RPMI8226 (cell line): ENCODE data around the gene TRIP10.
"Not testable (repeated sequence)": the region's sequence is repeated elsewhere in the genome, so short reads cannot be mapped to it uniquely, and the experiment has no call there.

Experiments used
- DNase-seq: peaks from one replicate; pipeline ENCODE4 v3.0.0-alpha.2; 2015

The TRIP10 gene

GRCh38 chr19:6744381-6745301 is 5.2 kb downstream of the TRIP10 start:
- no peak for DNase-seq

GRCh38 chr19:6745965-6746364 is 6.5 kb downstream of the TRIP10 start:
- no peak for DNase-seq

DNA sequence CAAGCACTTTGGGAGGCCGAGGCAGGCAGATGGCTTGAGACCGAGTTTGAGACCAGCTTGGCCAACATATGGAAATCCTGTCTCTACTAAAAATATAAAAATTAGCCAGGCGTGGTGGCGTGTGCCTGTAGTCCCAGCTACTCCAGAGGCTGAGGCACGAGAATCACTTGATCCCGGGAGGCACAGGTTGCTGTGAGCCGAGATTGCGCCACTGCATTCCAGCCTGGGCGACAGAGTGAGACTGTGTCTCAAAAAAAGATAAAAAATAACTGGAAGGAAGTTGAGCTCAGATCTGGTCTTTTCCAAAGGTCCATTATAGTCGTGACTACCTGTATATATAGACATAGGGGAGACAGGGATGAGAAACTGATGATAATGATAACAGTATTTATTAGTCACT is 9.1 kb downstream of the TRIP10 start:
- not testable (repeated sequence) for DNase-seq

DNA sequence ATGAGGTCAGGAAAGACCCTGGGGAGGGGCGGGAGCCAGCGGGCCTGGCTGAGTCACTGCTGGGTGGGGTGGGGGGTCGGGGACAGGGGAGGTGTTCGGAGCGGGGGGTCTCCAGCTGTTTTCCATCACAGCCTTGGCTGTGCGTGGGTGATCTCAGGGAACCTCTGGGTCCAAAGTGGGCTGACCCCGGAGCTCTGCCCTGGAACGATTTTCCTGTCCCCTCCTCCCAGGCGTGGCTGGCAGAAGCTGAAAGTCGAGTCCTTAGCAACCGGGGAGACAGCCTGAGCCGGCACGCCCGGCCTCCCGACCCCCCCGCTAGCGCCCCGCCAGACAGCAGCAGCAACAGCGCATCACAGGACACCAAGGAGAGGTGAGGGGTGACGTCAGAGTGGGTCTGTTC is 10.6 kb downstream of the TRIP10 start:
- no peak for DNase-seq

- DNase-seq = no peak
Observed at GRCh38 chr19:6751189-6751588, 11.7 kb downstream of the TRIP10 start.

DNA sequence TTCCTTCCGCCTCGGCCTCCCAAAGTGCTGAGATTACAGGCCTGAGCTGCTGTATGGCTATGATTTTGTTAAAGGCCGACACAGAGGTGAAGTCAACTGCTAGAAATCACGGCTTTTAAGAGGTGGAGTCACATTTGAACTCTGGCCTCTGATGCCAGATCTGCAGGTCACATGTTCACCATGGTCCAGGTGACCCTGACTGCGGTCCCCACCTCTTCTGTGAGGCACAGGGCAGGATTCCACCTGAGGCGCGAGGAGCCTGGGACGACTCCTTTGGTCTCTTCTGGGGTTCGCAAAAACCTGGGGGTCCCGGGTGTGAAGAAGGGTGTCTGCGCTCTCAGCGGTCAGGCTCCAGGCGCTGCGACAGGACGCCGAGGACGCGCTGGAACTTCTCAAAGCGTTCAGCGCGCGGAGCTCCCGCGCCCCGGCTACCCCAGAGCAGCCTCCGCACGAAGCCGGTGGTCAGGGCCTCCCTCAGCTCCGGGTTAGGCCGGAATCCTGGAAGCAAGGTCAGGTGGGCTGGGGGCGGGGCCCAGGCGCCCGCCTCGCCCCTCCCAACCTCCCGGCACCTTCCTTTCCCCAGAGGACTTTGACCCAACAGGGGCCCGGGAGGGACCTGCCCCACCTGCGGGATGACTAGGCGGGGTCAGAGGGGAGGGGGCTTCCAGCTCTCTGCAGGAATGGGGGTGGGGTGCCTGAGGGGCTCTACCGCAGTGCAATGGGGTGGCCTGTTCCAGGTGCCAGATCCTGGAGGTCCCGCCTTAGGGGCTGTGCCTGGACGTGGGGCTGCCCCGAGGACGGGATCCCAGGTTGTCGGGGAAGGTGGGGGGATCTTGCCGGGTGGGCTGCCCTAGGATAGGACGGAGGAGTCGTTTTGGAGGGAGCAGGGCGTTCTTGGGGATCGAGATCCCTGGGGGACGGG is 13.0 kb downstream of the TRIP10 start:
- DNase-seq = no peak

DNA sequence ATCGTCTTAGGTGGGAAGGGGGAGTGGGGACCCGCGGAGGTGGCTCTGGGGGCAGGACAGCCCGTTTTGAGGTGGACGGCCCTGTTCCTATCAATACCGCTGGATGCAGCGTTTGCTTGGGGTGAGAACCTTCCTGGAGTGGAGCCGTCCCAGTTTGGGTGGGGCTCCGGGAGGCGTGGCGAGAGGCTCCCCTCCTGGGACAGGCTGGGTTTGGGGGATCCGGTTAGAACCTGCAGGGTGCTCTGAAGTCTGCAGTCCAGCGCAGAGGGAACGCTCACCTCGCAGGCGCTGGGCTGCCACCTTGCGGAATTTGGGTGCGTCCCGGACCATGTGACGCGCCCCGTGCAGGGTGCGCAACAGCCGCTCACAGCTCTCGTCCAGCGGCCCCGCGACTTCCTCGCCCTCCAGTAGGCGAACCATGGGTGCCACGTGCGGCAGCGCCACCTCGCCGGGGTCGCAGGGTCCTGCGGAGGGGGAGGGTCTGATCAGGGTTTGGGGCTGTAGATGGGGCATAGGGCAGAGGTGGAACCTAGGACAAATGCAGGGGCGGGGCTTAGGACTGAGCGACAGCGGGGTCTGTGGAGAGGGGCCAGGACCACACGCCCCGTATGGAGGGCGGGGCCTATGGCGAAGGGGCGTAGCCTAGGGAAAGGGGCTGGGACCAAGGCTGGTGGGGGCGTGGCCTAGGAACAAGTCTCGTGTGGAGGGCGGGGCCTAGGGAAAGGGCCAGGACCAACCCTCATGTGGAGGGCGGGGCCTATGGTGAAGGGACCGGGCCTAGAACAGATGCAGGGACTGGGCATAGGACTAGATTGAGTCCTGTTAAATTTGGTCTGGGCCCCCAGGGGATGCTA is 13.9 kb downstream of the TRIP10 start:
- peak; percentile 18 for DNase-seq

GRCh38 chr19:6754136-6754535 is 14.7 kb downstream of the TRIP10 start:
- DNase-seq = no peak

- no peak for DNase-seq
Observed at GRCh38 chr19:6754653-6755463, 15.4 kb downstream of the TRIP10 start.

- no peak for DNase-seq
Observed at GRCh38 chr19:6760606-6761005, 21.1 kb downstream of the TRIP10 start.

DNA sequence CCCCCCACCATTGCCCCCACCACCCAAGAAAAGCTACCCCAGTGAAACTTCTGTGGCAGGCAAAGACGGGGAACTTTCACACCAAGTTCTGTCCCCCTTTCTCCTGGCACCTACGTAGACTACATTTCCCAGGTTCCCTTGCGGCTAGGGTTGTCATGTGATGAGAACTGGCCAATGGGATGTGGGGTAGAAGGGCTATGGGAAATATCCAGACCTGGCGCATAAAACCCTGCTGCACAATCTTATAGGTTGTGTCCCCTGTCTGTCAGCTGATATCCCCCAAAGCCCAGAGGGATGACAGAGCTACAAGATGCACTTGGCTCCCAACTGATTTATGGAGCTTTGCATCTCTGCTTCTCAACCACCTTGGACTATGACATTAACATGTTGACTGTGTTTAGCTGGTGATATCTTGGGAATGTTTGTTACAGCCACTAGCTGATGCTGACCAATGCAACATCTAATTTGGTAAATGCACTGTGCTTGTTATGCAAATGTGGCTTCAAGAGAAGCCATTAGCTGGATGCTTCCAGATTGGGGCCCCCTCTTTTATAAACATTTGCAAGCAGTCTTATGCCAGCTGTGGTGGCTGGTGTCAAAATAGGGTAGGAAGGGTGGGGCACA is 21.7 kb downstream of the TRIP10 start:
- DNase-seq = no peak

- not testable (repeated sequence) for DNase-seq
Observed at GRCh38 chr19:6762253-6762797, 22.8 kb downstream of the TRIP10 start.

DNA sequence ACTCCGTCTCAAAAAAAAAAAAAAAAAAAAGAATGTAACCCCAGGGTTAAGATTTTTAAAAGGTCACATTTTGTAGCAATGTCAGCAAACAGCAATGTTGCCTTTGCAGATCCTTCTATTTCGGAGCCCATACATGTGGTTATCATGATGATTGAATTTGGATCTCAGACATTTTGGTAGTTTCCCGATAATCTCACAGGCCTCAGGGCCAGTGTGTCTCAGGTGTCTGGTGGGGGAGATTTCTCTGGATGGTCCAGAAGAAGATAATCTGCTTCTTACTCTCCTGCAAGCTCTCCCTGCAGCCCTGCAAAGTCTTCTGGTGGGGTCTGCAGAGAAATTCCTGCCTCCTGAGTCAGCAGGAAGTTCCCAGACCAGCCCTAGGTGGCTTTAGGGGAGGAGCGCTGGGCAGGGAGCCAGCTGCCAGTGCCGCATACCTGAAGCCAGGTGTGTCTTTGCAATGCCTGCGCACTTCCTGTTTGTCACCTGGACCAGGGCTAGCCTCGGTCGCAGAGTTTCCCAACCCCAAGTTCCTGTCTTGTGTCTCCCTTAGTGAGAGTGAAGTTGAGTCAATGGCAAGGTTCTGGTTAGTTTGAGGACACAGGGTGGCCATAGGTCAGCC is 26.4 kb downstream of the TRIP10 start:
- DNase-seq = peak; percentile 84

- DNase-seq = peak; percentile 32
Observed at GRCh38 chr19:6766357-6767080, 27.0 kb downstream of the TRIP10 start.

DNA sequence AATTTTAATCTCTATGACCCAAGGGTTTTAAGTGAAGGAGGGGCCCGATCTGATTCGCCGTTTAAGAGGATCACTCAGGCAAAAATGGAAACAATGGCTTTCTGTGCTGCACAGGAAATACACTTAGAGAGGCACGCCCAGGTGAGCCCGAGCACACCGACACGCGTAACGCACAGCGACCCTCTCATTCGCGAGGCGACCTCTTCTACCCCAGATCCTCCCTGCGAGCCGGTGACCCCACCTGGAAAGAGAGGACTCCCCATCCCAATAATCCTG is 27.5 kb downstream of the TRIP10 start:
- no peak for DNase-seq

DNA sequence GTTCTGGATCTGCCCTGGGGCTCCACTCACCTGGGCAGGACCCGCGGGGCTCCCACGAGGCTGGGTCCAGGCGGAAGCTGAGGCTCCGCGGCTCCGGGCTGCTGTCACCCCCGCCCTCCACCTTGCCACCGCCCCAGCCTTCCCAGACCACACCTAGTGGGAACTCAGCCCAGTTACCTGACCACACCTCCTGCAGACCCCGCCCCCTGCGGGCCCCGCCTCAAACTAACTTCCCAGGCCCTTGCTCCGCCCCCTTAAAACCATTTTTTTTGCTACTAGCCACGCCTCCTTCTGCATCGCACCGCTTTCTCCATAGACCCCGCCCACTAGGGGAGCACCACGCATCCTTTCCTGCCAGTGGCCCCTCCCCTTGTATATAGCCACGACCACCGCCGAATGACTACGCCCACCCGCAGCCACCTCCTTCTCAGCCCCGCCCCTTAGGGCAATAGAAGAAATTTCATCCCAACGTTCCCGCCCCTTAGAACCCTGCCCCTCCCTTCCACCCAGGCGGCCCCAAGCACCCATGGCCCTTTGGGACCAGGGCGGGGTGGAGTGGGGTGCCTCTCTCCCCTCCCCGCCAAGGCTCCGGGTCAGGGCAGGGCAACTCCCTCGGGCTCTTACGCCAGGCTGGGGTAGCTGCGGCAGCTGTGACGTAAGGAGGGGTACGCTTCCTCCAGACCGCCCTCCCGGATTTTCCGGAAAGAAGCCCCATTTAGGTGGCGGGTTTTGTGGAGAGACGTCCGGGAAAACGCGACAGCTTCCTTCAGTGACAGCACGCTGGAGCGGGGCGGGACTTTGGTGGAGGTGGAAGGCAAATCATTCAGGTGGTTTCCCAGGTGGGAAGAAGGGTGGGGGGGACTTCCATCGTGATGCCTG is 28.1 kb downstream of the TRIP10 start, which contains the start of gene SH2D3A:
Gene SH2D3A (minus strand): TSS at position 79 of the 879 bp plus-strand sequence. CDS start 3,687 bp downstream, outside the sequence.
- DNase-seq = peak; percentile 96

GRCh38 chr19:6768236-6768785 is 28.8 kb downstream of the TRIP10 start:
- no peak for DNase-seq

DNA sequence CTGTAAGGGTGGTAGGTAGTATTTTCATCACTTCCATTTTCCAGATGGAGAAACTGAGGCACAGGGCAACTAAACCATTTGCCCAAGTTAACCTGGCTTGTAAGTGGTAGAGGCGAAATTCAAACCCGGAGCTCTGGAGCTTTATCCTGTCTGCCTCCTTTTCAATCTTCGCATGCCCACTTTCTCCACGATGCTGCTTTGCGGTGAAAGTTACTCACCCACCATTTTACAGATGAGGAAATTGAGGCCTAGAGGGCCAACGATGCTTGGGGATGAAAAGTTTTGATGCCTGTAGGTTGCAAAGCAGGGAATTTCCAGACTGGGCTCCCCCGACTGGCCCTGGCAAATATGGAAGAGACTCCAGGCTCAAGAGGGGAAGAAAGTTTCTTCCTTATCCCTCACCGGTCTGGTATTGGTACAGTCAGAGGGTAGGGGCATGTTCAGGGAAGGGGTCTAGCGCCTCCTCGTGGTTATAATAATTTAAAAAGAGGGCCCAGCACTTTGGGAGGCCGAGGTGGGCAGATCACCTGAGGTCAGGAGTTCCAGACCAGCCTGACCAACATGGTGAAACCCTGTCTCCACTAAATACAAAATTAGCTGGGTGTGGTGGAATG is 29.6 kb downstream of the TRIP10 start:
- DNase-seq = no peak
